GM21447 (cell line): Measurements from ENCODE around the gene SETBP1.

ENCODE experiments used
- ATAC-seq: cut with Tn5 transposase; IDR thresholded peaks from one replicate; pipeline ENCODE4 v1.9.1; 2021; ENCODE audit not compliant: unreplicated experiment

The SETBP1 gene

GRCh38 chr18:44680273-44681075 is at the start of gene SETBP1:
TSS of gene SETBP1 (plus strand) at chr18:44680888. CDS start at chr18:44701347, 20,459 bp downstream.
- ATAC-seq = no peak

DNA sequence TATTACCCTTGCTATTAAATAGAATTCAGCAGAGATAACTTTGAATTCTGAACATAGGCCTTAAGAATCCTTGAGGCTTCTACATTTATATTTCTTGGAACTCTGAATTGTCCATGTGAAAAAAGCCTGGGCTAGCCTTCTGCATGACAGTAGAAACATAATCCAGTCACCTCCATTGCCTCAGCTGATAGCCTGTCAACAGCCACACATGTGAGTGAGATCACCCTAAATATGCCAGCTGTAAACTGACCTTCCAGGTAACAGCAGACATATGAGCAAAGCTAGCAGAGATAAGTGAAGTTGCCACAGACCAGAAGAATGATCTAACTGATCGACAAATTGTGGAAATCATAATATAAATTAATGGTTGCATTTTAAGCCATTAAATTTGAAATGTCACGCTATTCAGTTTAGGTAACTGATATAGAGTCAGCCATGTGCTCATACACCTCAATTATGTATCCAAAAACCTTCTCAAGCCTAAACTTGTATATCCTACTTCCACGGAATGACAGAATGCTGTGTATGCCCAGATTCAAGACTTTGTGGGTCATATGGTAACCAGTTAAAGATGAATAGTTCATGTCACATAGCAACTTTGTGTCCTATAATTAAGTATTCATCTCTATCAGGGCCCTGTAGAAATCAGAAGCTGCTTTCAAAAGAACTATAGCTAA is 48.1 kb upstream of the SETBP1 start:
- ATAC-seq = no peak

DNA sequence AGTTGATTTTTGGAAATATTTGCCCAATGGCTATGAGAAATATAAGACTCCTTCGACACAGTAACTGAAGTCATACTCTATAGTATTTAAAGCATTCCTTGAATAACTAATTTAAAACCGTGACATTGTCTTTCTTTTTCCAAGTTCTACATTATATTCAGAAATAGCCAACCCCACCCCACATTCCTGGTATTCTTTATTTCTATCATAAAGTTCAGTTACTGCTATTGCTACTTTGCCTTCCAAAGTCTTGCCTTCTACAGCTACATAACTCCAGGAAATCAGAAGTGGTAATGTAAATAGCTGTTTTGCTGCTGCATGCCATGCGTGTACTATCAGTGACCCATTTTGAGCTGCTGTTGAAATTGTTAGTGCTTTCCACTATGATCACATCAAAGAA is 45.1 kb upstream of the SETBP1 start:
- no peak for ATAC-seq

DNA sequence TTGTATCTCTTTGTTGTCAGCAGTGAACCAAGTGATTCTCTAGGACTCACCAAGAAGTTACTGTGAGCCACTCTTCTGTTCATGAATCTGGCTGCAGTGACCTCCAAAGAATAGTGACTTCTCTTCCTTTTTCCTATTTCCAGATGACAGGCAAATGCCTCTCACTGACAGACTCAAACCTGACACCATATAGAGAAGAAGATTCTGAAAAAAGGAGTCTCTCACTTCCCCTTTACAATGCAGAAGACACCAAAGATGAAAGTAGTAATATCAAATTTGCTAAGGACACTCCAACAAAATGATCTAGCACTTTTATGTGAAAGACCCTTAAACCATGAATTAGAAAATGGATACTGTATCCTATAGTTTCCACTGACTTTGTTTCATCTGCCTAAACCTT is 44.4 kb upstream of the SETBP1 start:
- ATAC-seq = no peak

- ATAC-seq = no peak
Observed at GRCh38 chr18:44637210-44638033, 43.3 kb upstream of the SETBP1 start.

GRCh38 chr18:44638034-44638540 is 42.6 kb upstream of the SETBP1 start:
- ATAC-seq = no peak

- ATAC-seq = no peak
Observed at GRCh38 chr18:44638811-44639210, 41.9 kb upstream of the SETBP1 start.

DNA sequence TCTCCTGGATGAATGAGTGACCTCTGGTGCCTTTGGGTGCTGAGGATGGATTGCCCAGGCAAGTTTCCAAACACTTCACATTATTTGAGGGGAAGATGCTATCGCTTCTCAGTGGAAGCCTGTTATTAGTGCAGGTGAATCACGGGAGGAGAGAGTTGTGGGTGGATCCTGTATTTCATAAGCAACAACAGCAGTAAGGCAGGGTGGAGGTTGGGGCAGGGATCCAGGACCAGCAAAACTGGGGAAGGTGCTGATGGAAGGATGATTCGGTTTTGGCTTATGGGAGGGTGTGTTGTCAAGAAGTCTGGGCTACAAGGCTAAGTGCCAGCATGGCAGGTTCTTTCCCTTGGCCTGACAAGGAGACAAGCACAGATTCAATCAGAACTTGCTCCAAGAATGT is 37.7 kb upstream of the SETBP1 start:
- no peak for ATAC-seq

DNA sequence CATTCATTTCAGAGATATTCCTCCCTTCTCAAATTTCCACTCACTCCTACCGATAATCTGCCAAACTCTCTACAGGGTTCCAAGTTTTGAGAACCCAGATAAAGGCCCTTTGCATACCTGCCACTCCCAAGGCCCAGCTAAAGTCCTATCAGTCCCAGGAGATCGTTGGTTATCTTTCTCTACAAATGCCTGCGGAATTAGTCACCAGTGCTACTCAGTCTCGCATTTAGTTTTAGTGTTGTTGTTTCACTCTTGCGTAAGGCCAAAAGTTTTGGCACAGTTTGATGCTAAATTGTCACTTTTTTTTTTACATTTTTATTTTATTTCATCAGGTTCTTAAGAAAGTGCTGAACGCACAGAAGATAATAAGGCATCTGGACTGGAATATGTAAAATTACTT is 29.2 kb upstream of the SETBP1 start:
- ATAC-seq = no peak

GRCh38 chr18:44651918-44652572 is 28.6 kb upstream of the SETBP1 start:
- no peak for ATAC-seq

GRCh38 chr18:44652722-44653121 is 28.0 kb upstream of the SETBP1 start:
- ATAC-seq = no peak

- ATAC-seq = no peak
Observed at GRCh38 chr18:44654573-44654972, 26.1 kb upstream of the SETBP1 start.

DNA sequence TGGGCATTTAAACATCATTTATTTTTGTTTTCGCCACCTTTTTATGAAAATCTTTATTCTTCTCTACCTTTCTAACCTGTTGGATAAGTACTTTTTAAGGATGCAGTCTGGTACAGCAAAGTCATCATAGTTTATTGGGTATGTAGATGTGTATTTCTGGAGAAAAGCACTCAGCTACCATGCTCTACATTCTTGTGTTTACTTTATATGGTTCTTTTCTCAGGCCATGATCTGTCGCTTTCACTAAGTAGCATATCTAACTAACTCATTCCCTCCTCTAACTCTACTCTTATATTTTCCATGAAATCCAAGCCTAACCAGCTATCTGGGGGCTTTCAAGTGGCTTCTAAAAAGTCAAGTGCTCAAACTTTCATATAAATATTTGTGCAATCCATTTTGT is 25.3 kb upstream of the SETBP1 start:
- no peak for ATAC-seq

DNA sequence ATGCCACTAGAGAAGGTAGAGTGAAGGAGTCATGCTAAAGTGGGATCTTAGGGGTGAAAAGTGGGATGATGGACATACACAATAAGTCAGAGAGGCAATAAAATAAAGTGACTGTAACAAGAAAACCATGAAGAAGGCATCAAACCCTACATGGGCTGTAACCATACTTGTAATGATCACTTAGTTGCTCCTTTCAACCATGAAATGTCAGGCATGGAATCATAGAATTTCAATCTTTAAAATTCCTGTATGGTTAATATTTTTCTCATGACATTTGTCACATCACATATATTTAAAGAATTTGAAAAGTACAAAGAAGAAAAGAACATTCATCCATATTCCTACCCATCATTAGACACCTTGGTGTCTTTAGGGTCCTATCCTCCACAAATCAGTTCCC is 20.9 kb upstream of the SETBP1 start:
- no peak for ATAC-seq

DNA sequence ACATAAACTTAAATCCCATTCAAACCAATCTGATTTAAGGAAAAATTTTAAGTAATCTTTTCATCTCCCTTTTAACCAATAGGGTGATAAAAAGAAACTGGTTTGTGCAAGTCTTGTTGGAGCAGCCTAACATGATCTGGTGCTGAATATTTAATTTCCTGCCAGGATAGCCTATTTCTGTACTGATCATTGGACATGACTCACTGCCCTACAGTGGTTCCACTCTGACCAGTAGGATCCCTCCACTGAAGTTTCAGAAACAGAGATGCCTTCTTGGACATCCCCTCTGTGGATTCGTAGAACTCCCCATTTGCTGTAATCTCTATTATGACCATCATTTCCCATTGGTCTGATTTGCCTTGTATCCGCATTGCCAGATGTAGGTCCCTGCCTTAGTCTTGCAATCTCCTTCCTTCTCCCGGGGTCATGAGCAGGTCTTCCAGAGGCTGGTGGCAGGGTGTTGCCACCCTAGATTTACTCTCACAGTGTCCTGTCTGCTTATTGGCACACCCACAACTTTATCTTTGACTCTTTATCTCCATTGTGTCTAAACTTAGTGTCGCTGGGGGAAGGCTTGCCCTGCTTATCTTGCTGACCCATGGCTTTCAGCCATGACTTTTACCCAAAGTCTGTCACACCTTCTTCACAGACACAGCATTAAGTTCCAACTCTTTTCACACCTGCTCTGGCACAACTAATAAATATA is 12.3 kb upstream of the SETBP1 start:
- ATAC-seq = no peak

- ATAC-seq = no peak
Observed at GRCh38 chr18:44671914-44672313, 8.8 kb upstream of the SETBP1 start.

DNA sequence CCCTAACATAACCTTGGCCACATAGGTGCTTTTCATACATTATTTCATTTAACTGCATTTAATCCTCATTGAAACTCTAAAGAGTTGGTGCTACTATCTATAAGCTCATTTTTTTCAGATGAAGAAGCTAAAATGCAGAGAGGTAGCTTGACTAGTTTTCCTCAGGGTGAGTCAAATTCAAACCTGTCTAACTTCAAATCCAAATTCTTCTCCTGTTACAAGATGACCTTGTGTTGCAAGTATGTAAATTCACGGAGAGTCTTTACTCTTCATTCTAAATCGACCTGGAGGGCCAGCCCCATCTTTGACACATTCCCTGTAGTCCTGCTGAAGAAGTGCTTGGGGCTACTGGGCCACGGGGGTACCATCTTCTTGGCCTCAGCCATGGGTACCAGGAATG is 8.2 kb upstream of the SETBP1 start:
- ATAC-seq = no peak

DNA sequence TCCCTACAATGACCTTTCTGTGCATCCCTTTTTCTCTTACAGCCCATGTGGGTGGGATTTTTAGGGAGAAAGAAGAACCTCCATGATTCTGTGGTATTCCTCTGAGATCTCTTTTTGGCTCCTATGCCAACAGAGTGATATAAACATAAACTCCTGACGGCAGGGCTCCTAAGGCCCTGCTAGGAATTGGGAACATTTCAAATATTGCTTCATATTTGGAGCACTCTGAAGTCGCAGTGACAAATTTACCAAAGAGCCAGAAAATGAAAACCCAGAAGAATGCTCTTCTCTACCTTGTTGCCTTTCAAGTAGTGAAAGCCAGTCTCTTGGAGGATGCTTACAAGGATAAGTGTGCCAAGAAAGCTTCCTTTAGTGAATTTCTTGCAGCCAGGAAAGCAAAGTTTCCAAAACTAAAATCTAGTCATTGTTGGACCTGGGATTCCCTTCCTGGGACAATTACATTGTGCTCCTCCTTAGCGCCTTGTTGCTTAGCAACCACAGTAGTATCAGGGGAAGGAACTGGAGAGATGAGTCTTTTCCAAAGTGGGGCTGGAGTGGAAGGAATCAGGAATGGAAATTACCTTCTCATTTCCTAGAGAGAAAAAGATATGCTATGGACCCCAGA is 7.3 kb upstream of the SETBP1 start:
- ATAC-seq = no peak

DNA sequence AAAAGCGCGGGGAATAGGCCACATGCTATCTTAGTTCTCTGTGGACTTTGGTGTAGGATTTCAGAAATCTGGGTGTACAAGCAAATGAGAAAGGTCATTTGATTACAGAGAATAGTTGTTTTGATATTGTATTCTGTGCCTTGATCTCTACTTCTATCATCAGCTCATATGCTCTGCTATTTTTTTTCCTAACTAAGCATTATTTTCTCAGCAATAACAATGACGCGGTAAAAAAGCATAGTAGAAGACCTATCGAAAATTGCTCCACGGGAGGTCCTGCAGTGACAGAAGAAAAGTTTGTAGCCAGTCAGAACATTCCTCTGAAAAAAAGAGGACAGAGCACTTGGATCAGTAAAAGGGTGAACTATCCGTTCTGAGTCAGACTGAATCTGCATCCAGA is 2.8 kb upstream of the SETBP1 start:
- ATAC-seq = no peak

DNA sequence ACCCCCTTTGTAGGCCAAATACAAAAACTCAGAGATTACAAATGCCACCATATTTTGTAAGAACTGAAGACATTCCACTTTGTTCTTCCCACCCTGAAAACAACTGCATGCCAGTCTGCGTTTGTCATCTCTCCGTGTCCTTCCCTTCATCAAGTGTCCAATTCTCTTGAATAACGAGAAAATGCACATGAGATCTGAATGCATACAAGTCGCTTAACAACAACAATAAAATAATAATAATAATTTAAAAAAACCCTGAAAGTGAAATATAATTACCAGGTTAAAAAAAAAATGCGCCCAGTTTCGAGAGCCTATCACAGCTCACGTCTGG is 2.0 kb upstream of the SETBP1 start:
- ATAC-seq = no peak
